HepG2 (cell line): ENCODE results near the gene MCC. TPM values are rescaled to one million over a fixed set of nuclear protein-coding genes. Genes with fewer than 3 reads are reported as not detected.

Experiments used
- ATAC-seq: fragments of 200-7000 bp; cut with Tn5 transposase; 3 replicates; pipeline ENCODE4 v1.9.1; 2020; ENCODE audit warnings: mild to moderate bottlenecking, moderate library complexity
- BruUV-seq: library from RNA; stranded (reverse); fragments of 400-500 nt; replicated peaks from 2 replicates; lab custom pipeline; 2021; lab: Mats Ljungman, UMichigan
- CTCF ChIA-PET: fragments of 300-600 bp; formaldehyde crosslinking; extraction: SDS; loops from one replicate; lab custom pipeline; 2021; ENCODE audit warnings: low total read pairs, inconsistent platforms, low intra/inter-chr PET ratio; lab: Yijun Ruan, JAX
- POLR2A ChIA-PET: fragments of 350-600 bp; sonication (Branson Sonifier 250); formaldehyde crosslinking; loops from one replicate; lab custom pipeline; 2020; ENCODE audit warnings: antibody characterized with exemption, inconsistent platforms; lab: Yijun Ruan, JAX
- DNase-seq: peaks from one replicate; pipeline ENCODE4 v3.0.0-alpha.2; 2015; ENCODE audit warnings: low spot score
- FAIRE-seq: peaks from 3 replicates; lab custom pipeline; 2011; peaks lifted over from hg19 to GRCh38; lab: Jason Lieb, UNC
- H2AFZ ChIP-seq: one replicate; pipeline ENCODE4 v1.6.1; 2011; ENCODE audit warnings: low read length, inconsistent platforms
- H3K27ac ChIP-seq: fragments of 300-600 bp; 3 replicates; pipeline ENCODE4 v1.8.0; 2011; ENCODE audit warnings: mixed run types, mild to moderate bottlenecking, mixed read lengths, low read length, inconsistent platforms; ENCODE audit not compliant: insufficient read depth; ENCODE audit errors: extremely low read length
- H3K27me3 ChIP-seq, 2 experiments: fragments of 200-600 bp in 1 of 2; 2 replicates in 1 of 2; 3 replicates in 1 of 2; pipeline versions ENCODE4 v1.6.0 to v1.8.0; 2011; ENCODE audit warnings: low read length in 2 of 2, mild to moderate bottlenecking in 2 of 2, moderate library complexity in 2 of 2, inconsistent platforms in 1 of 2; ENCODE audit not compliant: insufficient read depth in 2 of 2, control insufficient read depth in 1 of 2
- H3K36me3 ChIP-seq, 2 experiments: fragments of 200-600 bp in 1 of 2; replicated peaks in 1 of 2; 2 replicates in 1 of 2; 3 replicates in 1 of 2; pipeline versions ENCODE4 v1.5.1 to v1.8.0; 2011; ENCODE audit warnings: low read length in 2 of 2, inconsistent platforms in 1 of 2; ENCODE audit not compliant: insufficient read depth in 2 of 2, control insufficient read depth in 1 of 2
- H3K4me1 ChIP-seq: 2 replicates; pipeline ENCODE4 v1.5.1; 2012; ENCODE audit warnings: low read length, inconsistent platforms; ENCODE audit not compliant: insufficient read depth
- H3K4me2 ChIP-seq: 2 replicates; pipeline ENCODE4 v1.6.0; 2011; ENCODE audit warnings: low read depth, low read length, inconsistent platforms
- H3K4me3 ChIP-seq, 3 experiments: fragments of 200-600 bp in 1 of 3; sonication (generic), shearing (Covaris generic) in 1 of 3; replicated peaks in 1 of 3; 2 replicates each; pipeline ENCODE4 v1.5.1; 2011 to 2016; ENCODE audit warnings: low read length in 3 of 3, inconsistent platforms in 2 of 3, low read depth in 2 of 3, mild to moderate bottlenecking in 2 of 3, control low read depth in 1 of 3, mixed read lengths in 1 of 3; ENCODE audit not compliant: insufficient read depth in 1 of 3
- H3K79me2 ChIP-seq: one replicate; pipeline ENCODE4 v1.6.1; 2011; ENCODE audit warnings: low read length, inconsistent platforms; ENCODE audit not compliant: insufficient read depth
- H3K9ac ChIP-seq: 2 replicates; pipeline ENCODE4 v1.6.0; 2011; ENCODE audit warnings: mild to moderate bottlenecking, low read depth, low read length, inconsistent platforms; ENCODE audit not compliant: insufficient read depth
- H3K9me3 ChIP-seq: 2 replicates; pipeline ENCODE4 v1.5.1; 2012; ENCODE audit warnings: mild to moderate bottlenecking, low read length
- H4K20me1 ChIP-seq: 2 replicates; pipeline ENCODE4 v1.6.0; 2011; ENCODE audit warnings: inconsistent platforms, mild to moderate bottlenecking, low read length, moderate library complexity; ENCODE audit not compliant: insufficient read depth
- CTCF ChIP-seq: sonication (generic); formaldehyde crosslinking; IDR thresholded peaks from 2 replicates; pipeline ENCODE4 v1.5.0; 2020; ENCODE audit warnings: mild to moderate bottlenecking, missing genetic modification reagents, moderate library complexity
- STAG1 ChIP-seq: sonication (generic); formaldehyde crosslinking; IDR thresholded peaks from 2 replicates; pipeline ENCODE4 v1.4.0; 2020; ENCODE audit warnings: missing genetic modification reagents
- THRA ChIP-seq: sonication (generic); formaldehyde crosslinking; IDR thresholded peaks from 2 replicates; pipeline ENCODE4 v1.4.0; 2020; ENCODE audit warnings: missing genetic modification reagents, borderline replicate concordance
- XRCC5 ChIP-seq: fragments of 200-400 bp; formaldehyde crosslinking; optimal IDR thresholded peaks from 2 replicates; pipeline ENCODE3; 2017; ENCODE audit warnings: mild to moderate bottlenecking, low read length
- ZNF83 ChIP-seq: sonication (generic); formaldehyde crosslinking; IDR thresholded peaks from 2 replicates; pipeline ENCODE4 v1.4.0; 2020; ENCODE audit warnings: missing genetic modification reagents, mild to moderate bottlenecking, borderline replicate concordance
- WGBS: methylation state at CpG from one replicate; pipeline ENCODE4 v1.1.6; 2017; ENCODE audit warnings: low lambda C conversion rate; 5-methylcytosine and 5-hydroxymethylcytosine counted together
- in situ Hi-C: cut with HindIII; loops from 2 replicates; pipeline ENCODE4 v1.10.0; 2017; ENCODE audit warnings: low pct_unique_long_range_greater_than_20kb; ENCODE audit not compliant: extremely low pct_ligation_motif_present
- intact Hi-C: fragments of 100-400 bp; cut with micrococcal nuclease; formaldehyde crosslinking; loops from one replicate; pipeline ENCODE4 v1.10.0; 2022; ENCODE audit not compliant: unreplicated experiment
- polyA plus RNA-seq, 8 experiments: library from polyadenylated mRNA; depleted of rRNA in 3 of 8; stranded (reverse) in 7 of 8; unstranded in 1 of 8; fragments of >200 nt; fragmentation: Illumina TruSeq in 4 of 8; extraction: Trizol in 4 of 8; gene quantifications; 2 replicates each; pipeline versions ENCODE4 v1.2.1 to v1.2.3, GENCODE V29; 2011 to 2016; ENCODE audit warnings: low read depth in 4 of 8, missing spikeins in 1 of 8, mixed read lengths in 1 of 8; ENCODE audit not compliant: insufficient read depth in 1 of 8
- total RNA-seq, 5 experiments: library from RNA; depleted of rRNA; stranded (reverse); fragments of >200 nt; fragmentation: Illumina TruSeq; extraction: Trizol; gene quantifications; 2 replicates each; pipeline ENCODE4 v1.2.3, GENCODE V29; 2016; ENCODE audit warnings: low read depth in 1 of 5

The MCC gene
- total and polyA plus RNA-seq, 2 of the 13 experiments (the other 11 are each of a cell fraction or from before 2014, with no cell fraction given), result 0.55 to 2.4 TPM

GRCh38 chr5:113205807-113206206, 282.4 kb downstream of the MCC start:
- BruUV-seq, result no TSS peak
- WGBS, result no CpG with 5 or more reads among the region's 3 CpGs
- ATAC-seq (peak; percentile 82), FAIRE-seq (peak; percentile 47), DNase-seq (peak; percentile 36)
- TF ChIP-seq ZNF83 (CRISPR knock-in tag) (no peak), CTCF (peak; percentile 49), XRCC5 (peak; percentile 32), THRA (CRISPR knock-in tag) (no peak), STAG1 (CRISPR knock-in tag) (peak; percentile 49)
- no peaks in the 10 kb centered on the region for H3K79me2 ChIP-seq
- H4K20me1 ChIP-seq, result no peaks in the 10 kb centered on the region
- in situ Hi-C loops, result no loop called here
- ChIA-PET CTCF (no interaction called here), POLR2A (interaction anchor here (0.8 kb wide), 1 partner anchor 229 kb away, joined by 3 read pairs; the partner anchor contains the start of gene DCP2)
- H3K36me3 ChIP-seq, result no peaks in the 10 kb centered on the region
- H3K4me2 ChIP-seq, result peak overlapping the region; percentile 30; the same call in 1 of the 2 replicates
- peaks cover 0 to 8% of the 10 kb centered on the region in 2 experiments; a peak in 1 of 5 replicates for H3K27me3 ChIP-seq
- H3K9me3 ChIP-seq, result no peaks in the 10 kb centered on the region
- intact Hi-C loops, result no loop called here
- no peak overlapping the region for H3K9ac ChIP-seq
- H3K4me3 ChIP-seq, result no peak overlapping the region
- H3K4me1 ChIP-seq, result peaks cover 38% of the 10 kb centered on the region
- H2AFZ ChIP-seq, result no peak overlapping the region
- no peak overlapping the region for H3K27ac ChIP-seq
